Middle frontal gyrus (tissue), 1 donor: Measurements from ENCODE around the gene GPC5.
"Not testable (repeated sequence)": the region's sequence is repeated elsewhere in the genome, so short reads cannot be mapped to it uniquely, and the experiment has no call there.

Experiments
- DNase-seq: peaks from one replicate; pipeline ENCODE4 v3.0.0-alpha.2; 2015; ENCODE audit warnings: low spot score; ENCODE audit errors: extremely low spot score

Gene GPC5

GRCh38 chr13:91863699-91864098 lies 465.3 kb downstream of the GPC5 start:
- no peak for DNase-seq

- DNase-seq: no peak
These were observed 469.9 kb downstream of the GPC5 start for GRCh38 chr13:91868351-91868750.

GRCh38 chr13:91878491-91878890 lies 480.1 kb downstream of the GPC5 start:
- DNase-seq: no peak

GRCh38 chr13:91879360-91879759 lies 480.9 kb downstream of the GPC5 start:
- DNase-seq: no peak

- DNase-seq: no peak
These were observed 484.5 kb downstream of the GPC5 start for GRCh38 chr13:91882918-91883317.

- DNase-seq: no peak
These were observed 491.2 kb downstream of the GPC5 start for GRCh38 chr13:91889641-91890040.

GRCh38 chr13:91891141-91891540 lies 492.7 kb downstream of the GPC5 start:
- no peak for DNase-seq

GRCh38 chr13:91893040-91893439 lies 494.6 kb downstream of the GPC5 start:
- DNase-seq: no peak

GRCh38 chr13:91894316-91894715 lies 495.9 kb downstream of the GPC5 start:
- no peak for DNase-seq

- no peak for DNase-seq
These were observed 498.1 kb downstream of the GPC5 start for GRCh38 chr13:91896547-91896946.

GRCh38 chr13:91898986-91899385 lies 500.6 kb downstream of the GPC5 start:
- DNase-seq: not testable (repeated sequence)

GRCh38 chr13:91902291-91902690 lies 503.9 kb downstream of the GPC5 start:
- no peak for DNase-seq

GRCh38 chr13:91904005-91904404 lies 505.6 kb downstream of the GPC5 start:
- no peak for DNase-seq

- DNase-seq: no peak
These were observed 506.2 kb downstream of the GPC5 start for GRCh38 chr13:91904597-91904996.

- DNase-seq: no peak
These were observed 509.0 kb downstream of the GPC5 start for GRCh38 chr13:91907398-91907797.

GRCh38 chr13:91909617-91910016 lies 511.2 kb downstream of the GPC5 start:
- DNase-seq: no peak

- no peak for DNase-seq
These were observed 524.7 kb downstream of the GPC5 start for GRCh38 chr13:91922969-91923592.

- DNase-seq: no peak
These were observed 532.3 kb downstream of the GPC5 start for GRCh38 chr13:91930687-91931086.

- DNase-seq: no peak
These were observed 535.9 kb downstream of the GPC5 start for GRCh38 chr13:91934354-91934753.

- no peak for DNase-seq
These were observed 548.2 kb downstream of the GPC5 start for GRCh38 chr13:91946498-91947070.

- no peak for DNase-seq
These were observed 550.3 kb downstream of the GPC5 start for GRCh38 chr13:91948736-91949135.

GRCh38 chr13:91950803-91951202 lies 552.4 kb downstream of the GPC5 start:
- DNase-seq: no peak

- DNase-seq: no peak
These were observed 557.3 kb downstream of the GPC5 start for GRCh38 chr13:91955546-91956355.
